ENCODE measurements around the gene ABLIM3. TPM values are rescaled to one million over a fixed set of nuclear protein-coding genes. Genes with fewer than 3 reads are reported as not detected.

The ABLIM3 gene
- total RNA-seq, 2 experiments from 2014 or later, result not detected

GRCh38 chr5:149229298-149229937 lies 88.1 kb downstream of the ABLIM3 start:
- no peaks in the 10 kb centered on the region for H3K4me1 ChIP-seq (ENCODE audit: insufficient read depth, low read length)
- DNase-seq (no peak), ATAC-seq (ENCODE audit: poor library complexity) (no peak)
- H3K27ac ChIP-seq (ENCODE audit: low read depth in 1 of 2, low read length in 2 of 2), result no peak overlapping the region
- Mint-ChIP-seq H3K4me3 (no peak overlapping the region), H3K36me3 (ENCODE audit: low read depth) (no peaks in the 10 kb centered on the region), H3K27me3 (no peaks in the 10 kb centered on the region), H3K27ac (no peak overlapping the region), H3K9me3 (no peaks in the 10 kb centered on the region), H3K4me1 (ENCODE audit: low read depth) (no peaks in the 10 kb centered on the region)
- POLR2A ChIA-PET, result interaction anchor here (1.0 kb wide), 1 partner anchor 11 kb away, joined by 3 read pairs; no protein-coding TSS in a partner anchor
- H3K4me3 ChIP-seq (ENCODE audit: low read length), result no peak overlapping the region
- peaks cover 3 to 15% of the 10 kb centered on the region in 2 experiments for H3K27me3 ChIP-seq (ENCODE audit: control insufficient read depth in 1 of 2, insufficient read depth in 2 of 2, low read length in 2 of 2)
- TF ChIP-seq CTCF (IDR thresholded peaks at IDR 0.05), result no peak
- no peaks in the 10 kb centered on the region for H3K9me3 ChIP-seq (ENCODE audit: control insufficient read depth in 1 of 2, insufficient read depth in 1 of 2, low read length in 2 of 2)
- H3K36me3 ChIP-seq (ENCODE audit: insufficient read depth, low read length), result no peaks in the 10 kb centered on the region
- CTCF ChIA-PET, result no interaction called here
- intact Hi-C loops (cut with DNase I, micrococcal nuclease), result no loop called here

- H3K9me3 Mint-ChIP-seq, result no peaks in the 10 kb centered on the region
- Histone ChIP-seq H3K4me3 (ENCODE audit: low read length) (no peak overlapping the region), H3K27ac (ENCODE audit: low read depth in 1 of 2, low read length in 2 of 2) (no peak overlapping the region), H3K36me3 (ENCODE audit: insufficient read depth, low read length) (no peaks in the 10 kb centered on the region), H3K4me1 (ENCODE audit: insufficient read depth, low read length) (peaks cover 27% of the 10 kb centered on the region), H3K9me3 (ENCODE audit: control insufficient read depth in 1 of 2, insufficient read depth in 1 of 2, low read length in 2 of 2) (peaks cover 0 to 6% of the 10 kb centered on the region in 2 experiments), H3K27me3 (ENCODE audit: control insufficient read depth in 1 of 2, insufficient read depth in 2 of 2, low read length in 2 of 2) (peaks cover 3 to 11% of the 10 kb centered on the region in 2 experiments)
- DNase-seq (no peak), ATAC-seq (ENCODE audit: poor library complexity) (no peak)
- H3K27ac Mint-ChIP-seq, result no peak overlapping the region
- ChIA-PET POLR2A (interaction anchor here (1.2 kb wide), 1 partner anchor 13 kb away, joined by 6 read pairs; no protein-coding TSS in a partner anchor), CTCF (no interaction called here)
- no peaks in the 10 kb centered on the region for H3K27me3 Mint-ChIP-seq
- no peaks in the 10 kb centered on the region for H3K36me3 Mint-ChIP-seq (ENCODE audit: low read depth)
- peaks cover 40% of the 10 kb centered on the region for H3K4me1 Mint-ChIP-seq (ENCODE audit: low read depth)
- H3K4me3 Mint-ChIP-seq, result no peak overlapping the region
- no peak for TF ChIP-seq CTCF (IDR thresholded peaks at IDR 0.05)
- intact Hi-C loops (cut with DNase I, micrococcal nuclease), result loop anchor here in 1 of 2 experiments (10.0 kb wide), 2 partner anchors 411 to 851 kb away; partner anchors contain the start of genes ADRB2 and FBXO38
Measured at GRCh38 chr5:149235841-149236240, 94.5 kb downstream of the ABLIM3 start.

GRCh38 chr5:149237662-149238061 lies 96.4 kb downstream of the ABLIM3 start:
- Histone ChIP-seq H3K27me3 (ENCODE audit: control insufficient read depth in 1 of 2, insufficient read depth in 2 of 2, low read length in 2 of 2) (peaks cover 3 to 11% of the 10 kb centered on the region in 2 experiments), H3K4me1 (ENCODE audit: insufficient read depth, low read length) (peaks cover 41% of the 10 kb centered on the region), H3K27ac (ENCODE audit: low read depth in 1 of 2, low read length in 2 of 2) (no peak overlapping the region), H3K4me3 (ENCODE audit: low read length) (no peak overlapping the region), H3K36me3 (ENCODE audit: insufficient read depth, low read length) (no peaks in the 10 kb centered on the region), H3K9me3 (ENCODE audit: control insufficient read depth in 1 of 2, insufficient read depth in 1 of 2, low read length in 2 of 2) (peaks cover 0 to 6% of the 10 kb centered on the region in 2 experiments)
- ATAC-seq (ENCODE audit: poor library complexity) (no peak), DNase-seq (no peak)
- Mint-ChIP-seq H3K4me3 (no peak overlapping the region), H3K4me1 (ENCODE audit: low read depth) (peaks cover 56% of the 10 kb centered on the region), H3K9me3 (no peaks in the 10 kb centered on the region), H3K27ac (peak overlapping the region; percentile 91), H3K27me3 (no peaks in the 10 kb centered on the region), H3K36me3 (ENCODE audit: low read depth) (no peaks in the 10 kb centered on the region)
- no peak for TF ChIP-seq CTCF (IDR thresholded peaks at IDR 0.05)
- CTCF ChIA-PET, result no interaction called here
- POLR2A ChIA-PET, result no interaction called here
- intact Hi-C loops (cut with DNase I, micrococcal nuclease), result loop anchor here in 1 of 2 experiments (10.0 kb wide), 2 partner anchors 413 to 853 kb away; partner anchors contain the start of genes ADRB2 and FBXO38

Data from CD4-positive, alpha-beta T cell (primary cell).